ENCODE results near the gene MIF.
"Not testable (repeated sequence)": the region's sequence is repeated elsewhere in the genome, so short reads cannot be mapped to it uniquely, and the experiment has no call there.

MIF gene

GRCh38 chr22:23903328-23903971 lies 9.3 kb downstream of the MIF start:
- no peak for DNase-seq

GRCh38 chr22:23904573-23905254 lies 10.5 kb downstream of the MIF start:
- DNase-seq = no peak

- no peak for DNase-seq
Observed at GRCh38 chr22:23906641-23907040, 12.5 kb downstream of the MIF start.

GRCh38 chr22:23907423-23907822 lies 13.2 kb downstream of the MIF start:
- not testable (repeated sequence) for DNase-seq

- no peak for DNase-seq
Observed at GRCh38 chr22:23908587-23909205, 14.5 kb downstream of the MIF start.

- no peak for DNase-seq
Observed at GRCh38 chr22:23909296-23909898, 15.2 kb downstream of the MIF start.

GRCh38 chr22:23910496-23911190 lies 16.5 kb downstream of the MIF start:
- DNase-seq = no peak

GRCh38 chr22:23911318-23911980 lies 17.3 kb downstream of the MIF start:
- DNase-seq = no peak

GRCh38 chr22:23912293-23912903 lies 18.2 kb downstream of the MIF start:
- DNase-seq = no peak

- DNase-seq = peak in 1 of 5 experiments; percentile 59
Observed at GRCh38 chr22:23913306-23913660, 19.1 kb downstream of the MIF start.

- DNase-seq = peak; percentile 96 to 100 (median 98)
Observed at GRCh38 chr22:23913661-23914353, 19.6 kb downstream of the MIF start.

GRCh38 chr22:23915290-23915689 lies 21.1 kb downstream of the MIF start:
- DNase-seq = no peak

GRCh38 chr22:23920267-23920611 lies 26.1 kb downstream of the MIF start:
- DNase-seq = not testable (repeated sequence)

- not testable (repeated sequence) for DNase-seq
Observed at GRCh38 chr22:23921586-23922201, 27.5 kb downstream of the MIF start.

- DNase-seq = no peak
Observed at GRCh38 chr22:23922921-23923320, 28.7 kb downstream of the MIF start.

- no peak for DNase-seq
Observed at GRCh38 chr22:23925020-23925606, 30.9 kb downstream of the MIF start.

GRCh38 chr22:23926561-23926960 lies 32.4 kb downstream of the MIF start:
- no peak for DNase-seq

- no peak for DNase-seq
Observed at GRCh38 chr22:23938328-23939016, 44.3 kb downstream of the MIF start.

- no peak for DNase-seq
Observed at GRCh38 chr22:23939017-23939357, 44.8 kb downstream of the MIF start.

- not testable (repeated sequence) for DNase-seq
Observed at GRCh38 chr22:23940166-23940565, 46.0 kb downstream of the MIF start.
